ENCODE measurements around the gene CNTN6.

- no peak for TF ChIP-seq POLR2AphosphoS5 (IDR thresholded peaks at IDR 0.05; ENCODE audit: low read depth, low read length)
- TF ChIP-seq CTCF (IDR thresholded peaks at IDR 0.05) = no peak
Observed at GRCh38 chr3:1138036-1138435, 45.2 kb downstream of the CNTN6 start.

Data from Panc1 (cell line).